ENCODE measurements around the gene DPYSL5. TPM values are rescaled to one million over a fixed set of nuclear protein-coding genes. Genes with fewer than 3 reads are reported as not detected.

Gene DPYSL5
- total and polyA plus RNA-seq, 2 of the 13 experiments (the other 11 are each of a cell fraction or from before 2014, with no cell fraction given), result 0.15 TPM; not detected in 1

DNA sequence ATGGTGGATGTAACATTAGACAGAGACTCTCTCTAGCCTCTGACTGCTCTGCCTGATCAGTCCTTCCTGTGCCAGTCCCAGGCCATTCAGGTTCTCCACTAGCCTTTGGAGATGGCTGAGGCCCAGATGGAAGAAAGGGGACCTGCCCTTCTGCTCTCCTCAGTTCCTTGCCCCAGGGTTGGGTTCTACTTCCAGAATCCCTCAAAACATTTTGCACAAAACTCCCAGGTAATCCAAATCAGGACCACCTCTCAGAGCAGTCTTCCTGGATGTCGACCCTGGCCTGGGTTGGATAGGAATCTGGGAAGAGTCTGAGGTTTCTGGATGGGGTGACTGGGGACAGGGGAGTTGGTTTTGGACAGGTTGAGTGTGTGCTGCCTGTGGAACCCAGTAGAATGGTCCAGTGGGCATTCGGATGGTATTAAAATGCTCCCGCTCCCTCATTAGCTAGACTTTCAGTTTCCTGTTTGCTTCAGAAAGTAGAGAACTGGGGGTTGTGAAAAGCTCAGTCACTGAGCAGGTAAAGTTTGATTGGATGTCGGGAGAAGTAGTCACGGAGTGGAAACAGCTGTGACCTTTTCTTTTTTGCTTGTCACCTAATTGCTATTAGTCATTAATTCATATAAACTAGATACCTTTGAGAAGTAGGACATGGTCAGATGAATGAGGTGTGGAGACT lies 37.9 kb downstream of the DPYSL5 start:
- no peak overlapping the region for H2AFZ ChIP-seq (ENCODE audit: low read length)
- BruUV-seq (replicated peaks), result no TSS peak
- H3K4me2 ChIP-seq (ENCODE audit: low read depth, low read length), result no peak overlapping the region
- no peak for DNase-seq (ENCODE audit: low spot score)
- H3K9ac ChIP-seq (ENCODE audit: insufficient read depth, low read depth, low read length), result no peak overlapping the region
- H3K9me3 ChIP-seq (ENCODE audit: low read length), result no peaks in the 10 kb centered on the region
- intact Hi-C loops (cut with micrococcal nuclease; ENCODE audit: unreplicated experiment), result no loop called here
- WGBS (ENCODE audit: low lambda C conversion rate), result 32% methylated on average over 5 of the region's 5 CpGs
- H3K27ac ChIP-seq (ENCODE audit: extremely low read length, insufficient read depth, low read length), result no peak overlapping the region
- H3K4me3 ChIP-seq (replicated peaks in 1 of 3; ENCODE audit: insufficient read depth in 1 of 3, low read depth in 2 of 3, low read length in 3 of 3), result no peak overlapping the region
- H3K27me3 ChIP-seq (ENCODE audit: control insufficient read depth in 1 of 2, insufficient read depth in 2 of 2, low read length in 2 of 2), result peaks cover 7 to 71% of the 10 kb centered on the region in 2 experiments; a peak in 4 of 5 replicates
- POLR2A ChIA-PET, result no interaction called here
- FAIRE-seq, result no peak
- H3K4me1 ChIP-seq (ENCODE audit: insufficient read depth, low read length), result peaks cover 18% of the 10 kb centered on the region; the same call in 1 of the 2 replicates
- H3K79me2 ChIP-seq (ENCODE audit: insufficient read depth, low read length), result no peaks in the 10 kb centered on the region
- no peaks in the 10 kb centered on the region for H3K36me3 ChIP-seq (replicated peaks in 1 of 2; ENCODE audit: control insufficient read depth in 1 of 2, insufficient read depth in 2 of 2, low read length in 2 of 2)
- ATAC-seq, result no peak
- no peaks in the 10 kb centered on the region for H4K20me1 ChIP-seq (ENCODE audit: insufficient read depth, low read length)
- in situ Hi-C loops (cut with HindIII; ENCODE audit: extremely low pct_ligation_motif_present, low pct_unique_long_range_greater_than_20kb), result no loop called here
- CTCF ChIA-PET (ENCODE audit: low intra/inter-chr PET ratio, low total read pairs), result no interaction called here
- TF ChIP-seq HNF4G (IDR thresholded peaks at IDR 0.05; ENCODE audit: borderline replicate concordance, low read depth, low read length) (no peak), HNF4G (CRISPR knock-in tag; IDR thresholded peaks at IDR 0.05; ENCODE audit: borderline replicate concordance, low read depth) (no peak), CENPT (CRISPR knock-in tag; IDR thresholded peaks at IDR 0.05; ENCODE audit: low read depth) (no peak), CEBPG (CRISPR knock-in tag; IDR thresholded peaks at IDR 0.05) (no peak), ZNF572 (CRISPR knock-in tag; IDR thresholded peaks at IDR 0.05) (no peak), ATRX (CRISPR knock-in tag; IDR thresholded peaks at IDR 0.05; ENCODE audit: borderline replicate concordance) (no peak), NR2F1 (CRISPR knock-in tag; IDR thresholded peaks at IDR 0.05) (no peak), DNMT3B (CRISPR knock-in tag; conservative IDR thresholded peaks at IDR 0.05) (no peak), PRMT3 (CRISPR knock-in tag; IDR thresholded peaks at IDR 0.05; ENCODE audit: borderline replicate concordance, low read depth) (no peak), SIN3A (IDR thresholded peaks at IDR 0.05; ENCODE audit: borderline replicate concordance, low read depth, low read length) (no peak), ZNF30 (CRISPR knock-in tag; IDR thresholded peaks at IDR 0.05) (no peak), NKX3-1 (CRISPR knock-in tag; IDR thresholded peaks at IDR 0.05) (no peak), HNF1B (CRISPR knock-in tag; IDR thresholded peaks at IDR 0.05) (no peak), PCBP2 (optimal IDR thresholded peaks at IDR 0.05; ENCODE audit: low read depth, low read length, poor library complexity, severe bottlenecking) (no peak)
- TF ChIP-seq, protein P1, sequence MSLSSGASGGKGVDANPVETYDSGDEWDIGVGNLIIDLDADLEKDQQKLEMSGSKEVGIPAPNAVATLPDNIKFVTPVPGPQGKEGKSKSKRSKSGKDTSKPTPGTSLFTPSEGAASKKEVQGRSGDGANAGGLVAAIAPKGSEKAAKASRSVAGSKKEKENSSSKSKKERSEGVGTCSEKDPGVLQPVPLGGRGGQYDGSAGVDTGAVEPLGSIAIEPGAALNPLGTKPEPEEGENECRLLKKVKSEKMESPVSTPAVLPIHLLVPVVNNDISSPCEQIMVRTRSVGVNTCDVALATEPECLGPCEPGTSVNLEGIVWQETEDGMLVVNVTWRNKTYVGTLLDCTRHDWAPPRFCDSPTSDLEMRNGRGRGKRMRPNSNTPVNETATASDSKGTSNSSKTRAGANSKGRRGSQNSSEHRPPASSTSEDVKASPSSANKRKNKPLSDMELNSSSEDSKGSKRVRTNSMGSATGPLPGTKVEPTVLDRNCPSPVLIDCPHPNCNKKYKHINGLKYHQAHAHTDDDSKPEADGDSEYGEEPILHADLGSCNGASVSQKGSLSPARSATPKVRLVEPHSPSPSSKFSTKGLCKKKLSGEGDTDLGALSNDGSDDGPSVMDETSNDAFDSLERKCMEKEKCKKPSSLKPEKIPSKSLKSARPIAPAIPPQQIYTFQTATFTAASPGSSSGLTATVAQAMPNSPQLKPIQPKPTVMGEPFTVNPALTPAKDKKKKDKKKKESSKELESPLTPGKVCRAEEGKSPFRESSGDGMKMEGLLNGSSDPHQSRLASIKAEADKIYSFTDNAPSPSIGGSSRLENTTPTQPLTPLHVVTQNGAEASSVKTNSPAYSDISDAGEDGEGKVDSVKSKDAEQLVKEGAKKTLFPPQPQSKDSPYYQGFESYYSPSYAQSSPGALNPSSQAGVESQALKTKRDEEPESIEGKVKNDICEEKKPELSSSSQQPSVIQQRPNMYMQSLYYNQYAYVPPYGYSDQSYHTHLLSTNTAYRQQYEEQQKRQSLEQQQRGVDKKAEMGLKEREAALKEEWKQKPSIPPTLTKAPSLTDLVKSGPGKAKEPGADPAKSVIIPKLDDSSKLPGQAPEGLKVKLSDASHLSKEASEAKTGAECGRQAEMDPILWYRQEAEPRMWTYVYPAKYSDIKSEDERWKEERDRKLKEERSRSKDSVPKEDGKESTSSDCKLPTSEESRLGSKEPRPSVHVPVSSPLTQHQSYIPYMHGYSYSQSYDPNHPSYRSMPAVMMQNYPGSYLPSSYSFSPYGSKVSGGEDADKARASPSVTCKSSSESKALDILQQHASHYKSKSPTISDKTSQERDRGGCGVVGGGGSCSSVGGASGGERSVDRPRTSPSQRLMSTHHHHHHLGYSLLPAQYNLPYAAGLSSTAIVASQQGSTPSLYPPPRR (CRISPR knock-in tag; IDR thresholded peaks at IDR 0.05; ENCODE audit: borderline replicate concordance), result no peak

Data from HepG2 (cell line).